ENCODE measurements around the gene CA9. TPM values are rescaled to one million over a fixed set of nuclear protein-coding genes. Genes with fewer than 3 reads are reported as not detected.

Gene CA9
- total and polyA plus RNA-seq, 12 donors: 0.20 to 13.2 (median 0.62) TPM; not detected in 6

DNA sequence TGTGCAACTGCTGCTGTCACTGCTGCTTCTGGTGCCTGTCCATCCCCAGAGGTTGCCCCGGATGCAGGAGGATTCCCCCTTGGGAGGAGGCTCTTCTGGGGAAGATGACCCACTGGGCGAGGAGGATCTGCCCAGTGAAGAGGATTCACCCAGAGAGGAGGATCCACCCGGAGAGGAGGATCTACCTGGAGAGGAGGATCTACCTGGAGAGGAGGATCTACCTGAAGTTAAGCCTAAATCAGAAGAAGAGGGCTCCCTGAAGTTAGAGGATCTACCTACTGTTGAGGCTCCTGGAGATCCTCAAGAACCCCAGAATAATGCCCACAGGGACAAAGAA lies 265 bp downstream of the CA9 start:
- no peaks in the 10 kb centered on the region for H3K36me3 ChIP-seq
- peaks cover 0 to 23% (median 13%) of the 10 kb centered on the region in 9 donors for H3K4me1 ChIP-seq
- ATAC-seq (peak in 1 of 8 donors; percentile 3), DNase-seq (no peak)
- TF ChIP-seq, protein P1, sequence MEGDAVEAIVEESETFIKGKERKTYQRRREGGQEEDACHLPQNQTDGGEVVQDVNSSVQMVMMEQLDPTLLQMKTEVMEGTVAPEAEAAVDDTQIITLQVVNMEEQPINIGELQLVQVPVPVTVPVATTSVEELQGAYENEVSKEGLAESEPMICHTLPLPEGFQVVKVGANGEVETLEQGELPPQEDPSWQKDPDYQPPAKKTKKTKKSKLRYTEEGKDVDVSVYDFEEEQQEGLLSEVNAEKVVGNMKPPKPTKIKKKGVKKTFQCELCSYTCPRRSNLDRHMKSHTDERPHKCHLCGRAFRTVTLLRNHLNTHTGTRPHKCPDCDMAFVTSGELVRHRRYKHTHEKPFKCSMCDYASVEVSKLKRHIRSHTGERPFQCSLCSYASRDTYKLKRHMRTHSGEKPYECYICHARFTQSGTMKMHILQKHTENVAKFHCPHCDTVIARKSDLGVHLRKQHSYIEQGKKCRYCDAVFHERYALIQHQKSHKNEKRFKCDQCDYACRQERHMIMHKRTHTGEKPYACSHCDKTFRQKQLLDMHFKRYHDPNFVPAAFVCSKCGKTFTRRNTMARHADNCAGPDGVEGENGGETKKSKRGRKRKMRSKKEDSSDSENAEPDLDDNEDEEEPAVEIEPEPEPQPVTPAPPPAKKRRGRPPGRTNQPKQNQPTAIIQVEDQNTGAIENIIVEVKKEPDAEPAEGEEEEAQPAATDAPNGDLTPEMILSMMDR (IDR thresholded peaks at IDR 0.05): no peak
- no peak overlapping the region for H3K27ac ChIP-seq
- H3K9me3 ChIP-seq: no peaks in the 10 kb centered on the region
- H3K27me3 ChIP-seq: peaks cover 0 to 16% (median 0%) of the 10 kb centered on the region in 7 donors
- intact Hi-C loops (cut with DNase I): no loop called here
- no peak overlapping the region for H3K4me3 ChIP-seq
- WGBS, 2 donors: 79 to 80% methylated on average over 3 of the region's 3 CpGs

DNA sequence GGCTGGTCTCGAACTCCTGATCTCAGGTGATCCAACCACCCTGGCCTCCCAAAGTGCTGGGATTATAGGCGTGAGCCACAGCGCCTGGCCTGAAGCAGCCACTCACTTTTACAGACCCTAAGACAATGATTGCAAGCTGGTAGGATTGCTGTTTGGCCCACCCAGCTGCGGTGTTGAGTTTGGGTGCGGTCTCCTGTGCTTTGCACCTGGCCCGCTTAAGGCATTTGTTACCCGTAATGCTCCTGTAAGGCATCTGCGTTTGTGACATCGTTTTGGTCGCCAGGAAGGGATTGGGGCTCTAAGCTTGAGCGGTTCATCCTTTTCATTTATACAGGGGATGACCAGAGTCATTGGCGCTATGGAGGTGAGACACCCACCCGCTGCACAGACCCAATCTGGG lies 1.5 kb downstream of the CA9 start:
- intact Hi-C loops (cut with DNase I): no loop called here
- peak in 2 of 8 donors; percentile 3 to 12 for ATAC-seq
- DNase-seq: no peak
- peaks cover 0 to 23% (median 13%) of the 10 kb centered on the region in 9 donors for H3K4me1 ChIP-seq
- TF ChIP-seq, protein P1 (IDR thresholded peaks at IDR 0.05): no peak
- H3K27ac ChIP-seq: no peak overlapping the region
- no peaks in the 10 kb centered on the region for H3K36me3 ChIP-seq
- H3K27me3 ChIP-seq: peaks cover 0 to 16% (median 0%) of the 10 kb centered on the region in 7 donors
- WGBS, 2 donors: 42 to 47% methylated on average over 13 of the region's 13 CpGs
- no peaks in the 10 kb centered on the region for H3K9me3 ChIP-seq
- peak overlapping the region in 9 of 10 donors; percentile 36 to 75 (median 59) for H3K4me3 ChIP-seq

DNA sequence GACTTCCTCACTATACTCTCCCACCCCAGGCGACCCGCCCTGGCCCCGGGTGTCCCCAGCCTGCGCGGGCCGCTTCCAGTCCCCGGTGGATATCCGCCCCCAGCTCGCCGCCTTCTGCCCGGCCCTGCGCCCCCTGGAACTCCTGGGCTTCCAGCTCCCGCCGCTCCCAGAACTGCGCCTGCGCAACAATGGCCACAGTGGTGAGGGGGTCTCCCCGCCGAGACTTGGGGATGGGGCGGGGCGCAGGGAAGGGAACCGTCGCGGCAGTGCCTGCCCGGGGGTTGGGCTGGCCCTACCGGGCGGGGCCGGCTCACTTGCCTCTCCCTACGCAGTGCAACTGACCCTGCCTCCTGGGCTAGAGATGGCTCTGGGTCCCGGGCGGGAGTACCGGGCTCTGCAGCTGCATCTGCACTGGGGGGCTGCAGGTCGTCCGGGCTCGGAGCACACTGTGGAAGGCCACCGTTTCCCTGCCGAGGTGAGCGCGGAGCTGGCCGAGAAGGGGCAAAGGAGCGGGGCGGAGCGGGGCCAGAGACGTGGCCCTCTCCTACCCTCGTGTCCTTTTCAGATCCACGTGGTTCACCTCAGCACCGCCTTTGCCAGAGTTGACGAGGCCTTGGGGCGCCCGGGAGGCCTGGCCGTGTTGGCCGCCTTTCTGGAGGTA lies 2.1 kb downstream of the CA9 start:
- Histone ChIP-seq H3K4me1 (peaks cover 0 to 23% (median 13%) of the 10 kb centered on the region in 9 donors), H3K9me3 (no peaks in the 10 kb centered on the region), H3K27me3 (peaks cover 0 to 16% (median 0%) of the 10 kb centered on the region in 7 donors), H3K4me3 (peak overlapping the region; percentile 20 to 75 (median 58)), H3K27ac (peak overlapping the region in 3 of 10 donors; percentile 20 to 39 (median 25)), H3K36me3 (no peaks in the 10 kb centered on the region)
- ATAC-seq (peak; percentile 49 to 75 (median 60)), DNase-seq (peak; percentile 49 to 64)
- intact Hi-C loops (cut with DNase I): no loop called here
- WGBS, 2 donors: 4% methylated on average over 48 to 51 of the region's 51 CpGs
- TF ChIP-seq, protein P1 (IDR thresholded peaks at IDR 0.05): peak in 1 of 9 donors; percentile 19

DNA sequence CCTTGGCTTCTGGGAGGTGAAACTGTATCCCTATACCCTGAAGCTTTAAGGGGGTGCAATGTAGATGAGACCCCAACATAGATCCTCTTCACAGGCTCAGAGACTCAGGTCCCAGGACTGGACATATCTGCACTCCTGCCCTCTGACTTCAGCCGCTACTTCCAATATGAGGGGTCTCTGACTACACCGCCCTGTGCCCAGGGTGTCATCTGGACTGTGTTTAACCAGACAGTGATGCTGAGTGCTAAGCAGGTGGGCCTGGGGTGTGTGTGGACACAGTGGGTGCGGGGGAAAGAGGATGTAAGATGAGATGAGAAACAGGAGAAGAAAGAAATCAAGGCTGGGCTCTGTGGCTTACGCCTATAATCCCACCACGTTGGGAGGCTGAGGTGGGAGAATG lies 5.4 kb downstream of the CA9 start:
- peaks cover 0 to 19% (median 13%) of the 10 kb centered on the region in 9 donors for H3K4me1 ChIP-seq
- no peak for DNase-seq
- H3K9me3 ChIP-seq: no peaks in the 10 kb centered on the region
- ATAC-seq: no peak
- H3K27ac ChIP-seq: no peak overlapping the region
- TF ChIP-seq, protein P1 (IDR thresholded peaks at IDR 0.05): no peak
- H3K27me3 ChIP-seq: peaks cover 0 to 16% (median 0%) of the 10 kb centered on the region in 7 donors
- intact Hi-C loops (cut with DNase I): no loop called here
- peaks cover 0 to 31% (median 18%) of the 10 kb centered on the region in 9 donors for H3K36me3 ChIP-seq
- 90 to 94% methylated on average over 5 of the region's 5 CpGs for WGBS, 2 donors
- H3K4me3 ChIP-seq: no peak overlapping the region

Data from heart right ventricle (tissue), 16 donors.